NCI-H2029 treated with DMSO at 0.1 percent for 48 hours (cell line): ENCODE results near the gene BBLN.

ENCODE experiments used
- DNase-seq: peaks from one replicate; lab custom pipeline; 2025; lab: John Stamatoyannopoulos, UW

BBLN gene

DNA sequence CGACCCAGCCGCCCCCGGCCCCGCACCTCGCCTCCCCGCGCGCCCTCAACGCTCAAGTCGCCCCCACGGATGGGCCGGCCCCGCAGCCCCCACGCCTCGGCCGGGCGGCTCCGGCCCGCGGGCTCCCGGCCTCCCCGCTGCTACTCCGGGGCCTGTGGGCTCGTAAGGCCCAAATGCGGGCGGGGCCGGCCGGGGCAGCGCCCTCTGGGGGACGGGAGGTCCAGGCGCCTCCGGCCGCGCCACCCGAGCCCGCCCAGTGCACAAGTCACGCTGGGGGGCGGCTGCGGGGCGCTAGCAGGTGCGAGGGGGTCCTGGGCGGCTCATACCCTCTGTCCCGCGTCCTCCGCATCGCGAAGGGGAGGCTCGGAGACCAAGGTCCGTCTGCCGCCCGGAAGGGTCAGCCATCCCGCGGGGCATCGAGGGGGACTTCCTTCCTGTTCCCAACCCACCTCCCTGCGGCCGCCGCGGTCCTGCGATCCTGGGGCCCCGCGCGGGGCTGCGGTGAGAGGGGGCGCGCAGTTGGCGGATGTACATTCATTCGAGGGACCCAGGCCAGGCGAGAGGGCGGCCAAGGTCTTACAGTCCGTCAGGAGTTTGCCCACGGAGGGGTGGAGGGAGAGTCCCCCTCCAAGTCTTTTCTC is 31.5 kb downstream of the BBLN start, which contains the start of gene CIZ1:
CIZ1 (minus strand) TSS at position 167 of the 641 bp plus-strand sequence. CDS start 715 bp downstream, outside the sequence.
- DNase-seq: no peak

DNA sequence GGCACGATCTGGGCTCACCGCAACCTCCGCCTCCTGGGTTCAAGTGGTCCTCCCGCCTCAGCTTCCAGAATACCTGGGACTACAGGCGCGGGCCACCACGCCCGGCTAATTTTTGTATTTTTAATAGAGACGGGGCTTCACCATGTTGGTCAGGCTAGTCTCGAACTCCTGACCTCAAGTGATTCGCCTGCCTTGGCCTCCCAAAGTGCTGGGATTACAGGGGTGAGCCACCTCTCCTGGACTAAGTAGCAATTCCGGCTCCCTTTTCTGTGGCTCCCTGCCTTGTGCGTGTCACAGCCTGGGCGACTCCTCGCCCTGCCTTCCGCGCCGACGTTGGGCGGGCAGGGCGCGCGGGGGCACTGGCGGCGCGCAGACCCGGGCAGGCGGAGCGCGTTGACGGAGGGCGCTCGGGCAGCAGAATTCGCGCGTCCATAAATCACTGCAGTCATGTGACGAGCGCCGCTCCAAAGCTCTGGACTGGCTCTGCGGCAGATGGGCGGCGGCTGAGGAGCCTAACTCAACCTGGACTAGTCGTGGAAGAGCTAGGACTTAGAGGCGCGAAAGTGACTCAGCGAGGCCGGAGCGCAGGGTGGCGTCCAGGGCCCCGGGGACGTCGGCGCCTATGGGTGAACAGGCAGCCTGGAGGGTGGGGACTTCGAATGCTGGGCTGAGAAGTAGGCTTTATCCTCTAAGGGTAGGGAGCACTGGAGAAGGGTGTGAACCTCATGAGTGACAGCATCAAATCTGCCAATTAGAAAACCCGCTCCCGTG is 32.7 kb downstream of the BBLN start:
- DNase-seq: peak; percentile 78

GRCh38 chr9:128193469-128194096 is 33.5 kb downstream of the BBLN start:
- DNase-seq: no peak

GRCh38 chr9:128201441-128202369 is 41.6 kb downstream of the BBLN start:
- no peak for DNase-seq

DNA sequence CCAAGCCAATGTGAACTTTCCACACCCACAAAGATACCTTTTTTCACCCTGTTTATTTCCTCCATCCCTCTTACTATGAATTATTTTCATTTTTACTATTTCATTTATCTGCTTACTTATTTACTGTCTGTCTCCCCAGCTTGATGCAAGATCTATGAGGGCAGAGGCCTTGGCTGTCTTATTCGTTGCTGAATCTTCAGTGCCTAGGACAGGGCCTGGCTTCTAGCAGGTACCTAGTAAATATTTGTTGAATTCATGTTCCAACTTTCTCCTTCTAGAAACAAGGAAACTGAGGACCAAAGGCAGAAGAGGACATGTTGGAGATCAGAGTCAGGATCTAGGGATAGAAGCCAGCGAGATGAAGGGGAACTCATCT is 42.6 kb downstream of the BBLN start:
- DNase-seq: no peak

DNA sequence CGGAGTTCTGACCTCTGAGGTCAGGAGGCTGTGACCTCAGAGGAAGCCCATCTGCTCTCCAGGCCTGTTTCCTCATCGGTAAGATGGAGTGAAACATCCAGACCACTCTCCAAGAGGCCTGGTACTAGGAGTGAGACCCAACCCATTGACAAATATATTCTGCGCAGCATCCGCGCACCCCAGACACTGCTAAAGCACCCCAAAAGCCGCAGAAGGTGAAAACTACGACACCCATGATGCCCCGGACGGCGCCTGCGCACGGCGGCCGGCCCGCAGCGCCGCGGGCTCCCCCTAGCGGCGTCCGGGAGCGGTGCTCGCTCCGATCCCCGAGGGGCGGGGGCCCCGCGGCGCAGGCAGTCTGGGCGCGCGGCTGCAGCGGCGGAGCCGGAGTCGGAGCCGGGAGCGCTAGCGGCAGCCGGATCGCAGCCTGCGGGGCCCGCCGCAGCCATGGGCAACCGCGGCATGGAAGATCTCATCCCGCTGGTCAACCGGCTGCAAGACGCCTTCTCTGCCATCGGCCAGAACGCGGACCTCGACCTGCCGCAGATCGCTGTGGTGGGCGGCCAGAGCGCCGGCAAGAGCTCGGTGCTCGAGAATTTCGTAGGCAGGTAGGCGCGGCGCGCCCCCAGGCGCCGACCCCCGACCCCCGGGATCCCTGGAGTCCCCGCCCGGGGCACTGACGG is 43.1 kb downstream of the BBLN start, which contains the start of gene DNM1:
DNM1 (plus strand) TSS at position 356 of the 683 bp plus-strand sequence; CDS start at position 448, 92 bp downstream.
- DNase-seq: no peak

GRCh38 chr9:128203707-128204551 is 43.9 kb downstream of the BBLN start:
- DNase-seq: no peak

DNA sequence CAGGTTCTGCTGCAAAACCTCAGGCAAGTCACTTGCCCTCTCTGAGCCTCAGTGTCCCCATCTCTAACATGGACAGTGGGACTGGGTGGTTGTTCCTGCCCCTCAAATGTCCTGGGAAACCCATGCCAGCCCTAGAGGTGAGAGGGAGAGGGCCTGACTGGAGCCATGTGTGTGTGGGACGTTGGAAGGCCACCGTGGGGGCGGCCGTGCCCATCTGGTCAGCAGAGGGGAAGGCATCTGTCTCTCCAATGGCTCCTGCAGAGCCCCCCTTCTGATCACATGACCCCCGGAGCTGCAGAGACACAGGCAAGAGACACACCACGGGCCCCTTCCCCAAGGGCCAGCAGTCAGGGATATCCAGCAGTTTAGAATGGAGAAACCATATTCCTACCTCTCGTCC is 44.8 kb downstream of the BBLN start:
- DNase-seq: no peak

GRCh38 chr9:128205296-128205944 is 45.4 kb downstream of the BBLN start:
- DNase-seq: no peak

GRCh38 chr9:128206484-128206883 is 46.4 kb downstream of the BBLN start:
- no peak for DNase-seq

- no peak for DNase-seq
Measured at GRCh38 chr9:128206916-128207910, 47.1 kb downstream of the BBLN start.

DNA sequence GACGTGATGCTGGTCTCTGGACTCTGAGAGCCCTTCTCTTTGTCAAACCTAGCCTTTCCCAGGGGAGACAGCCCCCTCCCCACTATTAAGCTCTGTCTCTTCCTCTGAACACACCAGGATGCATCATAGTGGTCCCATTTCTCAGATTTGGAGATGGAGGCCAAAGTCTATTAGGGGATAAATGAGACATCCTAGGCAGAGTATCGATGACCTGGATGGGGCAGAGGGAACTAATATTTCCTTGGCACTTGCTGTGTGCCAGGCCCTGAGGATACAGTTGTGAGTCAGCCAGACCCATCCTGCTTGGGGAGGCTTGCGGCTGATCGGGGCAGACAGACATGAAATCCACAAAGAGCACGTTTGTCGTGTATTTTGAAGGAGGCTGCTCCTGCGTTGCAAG is 48.3 kb downstream of the BBLN start:
- DNase-seq: no peak

DNA sequence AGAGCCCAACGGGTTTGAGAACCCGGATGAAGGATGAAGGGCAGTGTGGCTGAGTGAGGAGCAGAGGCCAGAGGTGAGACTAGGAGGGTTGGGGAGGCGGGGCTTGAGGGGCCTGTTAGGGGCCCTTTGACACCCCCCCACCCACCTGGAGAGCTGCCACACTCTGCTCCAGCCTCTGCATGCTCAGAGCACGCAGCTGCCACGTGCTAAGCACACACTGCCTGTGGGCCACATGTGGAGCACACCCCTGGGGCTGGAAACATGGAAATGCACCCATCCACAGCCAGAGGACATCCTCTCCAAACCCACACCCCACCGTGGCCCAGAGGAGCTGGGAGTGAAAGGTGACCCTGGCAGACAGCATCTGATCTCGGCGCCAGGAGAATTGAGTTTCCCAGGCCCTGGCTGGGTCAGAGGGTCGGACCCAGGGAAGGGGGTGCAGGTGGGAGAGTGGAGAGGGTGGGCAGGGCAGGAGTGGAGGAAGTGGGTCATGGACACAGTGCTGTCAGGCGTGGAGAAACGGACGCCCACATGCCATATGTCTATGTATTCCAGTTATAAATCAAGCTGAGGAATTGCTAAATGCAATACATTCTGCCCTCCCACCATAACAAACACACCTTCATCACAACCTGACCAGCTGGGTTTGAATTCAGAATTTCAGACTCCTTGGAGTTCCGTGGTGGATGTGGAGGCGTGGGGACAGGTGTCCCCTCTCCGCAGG is 49.0 kb downstream of the BBLN start:
- DNase-seq: no peak

DNA sequence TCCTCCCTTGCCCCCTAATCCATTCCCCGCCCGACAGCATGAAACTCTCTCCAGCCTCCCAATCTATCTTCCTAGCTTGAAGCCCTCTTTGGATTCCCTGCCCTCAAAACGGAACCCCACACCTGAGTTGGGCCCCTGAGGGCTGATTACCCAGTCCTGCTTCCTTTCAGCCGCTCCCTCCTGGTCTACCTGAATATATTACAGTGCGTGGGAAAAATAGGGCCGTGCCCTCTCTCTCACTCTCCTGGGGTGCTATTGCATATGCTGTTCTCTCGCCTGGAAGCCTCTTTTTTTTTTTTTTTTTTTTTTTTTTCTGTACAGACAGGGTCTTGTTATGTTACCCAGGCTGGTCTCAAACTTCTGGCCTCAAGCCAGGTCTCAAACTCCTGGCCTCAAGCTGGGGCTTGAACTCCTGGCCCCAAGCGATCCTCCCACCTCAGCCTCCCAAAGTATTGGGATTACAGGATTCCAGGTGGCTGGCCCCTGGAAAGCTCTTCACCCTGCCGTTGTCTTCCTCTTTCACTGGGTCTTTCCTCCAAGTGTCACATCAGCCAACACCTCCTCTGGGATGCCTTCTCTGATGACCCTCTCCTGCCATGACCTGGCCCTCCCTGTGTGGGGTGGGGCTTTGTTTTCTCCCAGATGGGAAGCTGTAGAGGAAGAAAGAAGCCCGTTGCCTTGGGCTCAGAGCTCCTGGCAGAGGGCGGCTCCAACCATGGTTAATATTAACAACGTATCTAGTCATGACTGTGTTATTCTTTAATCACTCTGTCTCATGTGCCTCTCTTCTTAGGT is 51.3 kb downstream of the BBLN start:
- DNase-seq: no peak

DNA sequence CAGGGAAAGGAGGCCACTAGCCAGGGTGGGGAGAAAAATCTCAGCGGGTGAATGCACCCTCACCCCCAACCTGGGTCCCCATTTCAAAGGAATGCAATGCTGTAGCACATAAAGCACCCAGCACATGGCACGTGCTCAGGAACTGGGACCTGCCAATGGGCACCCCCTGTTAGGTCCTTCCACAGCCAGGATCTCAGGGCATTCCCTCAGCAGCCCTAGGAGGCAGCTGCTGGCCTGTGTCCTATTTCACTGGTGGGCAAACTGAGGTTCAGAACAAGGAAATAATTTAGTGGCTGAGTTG is 51.9 kb downstream of the BBLN start:
- DNase-seq: no peak
